K562 (cell line): Measurements from ENCODE around the gene SUPT5H. TPM values are rescaled to one million over a fixed set of nuclear protein-coding genes. Genes with fewer than 3 reads are reported as not detected.

ENCODE experiments used
- BMI1 ChIP-seq: fragments of 150-350 bp; IDR thresholded peaks from 2 replicates; pipeline ENCODE4 v1.6.1; 2014; ENCODE audit warnings: low read length
- CBX1 ChIP-seq: sonication (generic); IDR thresholded peaks from 2 replicates; pipeline ENCODE4 v1.6.1; 2016; ENCODE audit warnings: antibody characterized with exemption, low read depth, mild to moderate bottlenecking
- CBX2 ChIP-seq: fragments of 200-600 bp; sonication (generic); IDR thresholded peaks from one replicate; pipeline ENCODE4 v1.6.1; 2012; ENCODE audit warnings: mild to moderate bottlenecking, low read length, inconsistent platforms; ENCODE audit not compliant: insufficient read depth, poor library complexity, severe bottlenecking
- DPF2 ChIP-seq: fragments of 450-650 bp; IDR thresholded peaks from 2 replicates; pipeline ENCODE4 v1.6.1; 2016
- EGR1 ChIP-seq: fragments of 450-650 bp; conservative IDR thresholded peaks from 2 replicates; pipeline ENCODE4 v1.6.1; 2017; ENCODE audit warnings: mild to moderate bottlenecking
- EHMT2 ChIP-seq: fragments of 450-650 bp; IDR thresholded peaks from 2 replicates; pipeline ENCODE4 v1.6.1; 2018; ENCODE audit warnings: antibody characterized with exemption
- ELF2 ChIP-seq: fragments of 250-450 bp; sonication (Bioruptor Pico); IDR thresholded peaks from 2 replicates; pipeline ENCODE4 v1.5.0; 2021; ENCODE audit warnings: mild to moderate bottlenecking
- GTF2F1 ChIP-seq: IDR thresholded peaks from 2 replicates; pipeline ENCODE4 v1.6.1; 2011; ENCODE audit warnings: low read depth, low read length, improper control_type of control experiment
- NUFIP1 ChIP-seq: fragments of 450-650 bp; IDR thresholded peaks from 2 replicates; pipeline ENCODE4 v1.6.1; 2018; ENCODE audit not compliant: partially characterized antibody
- PHB2 ChIP-seq: fragments of 450-650 bp; IDR thresholded peaks from 2 replicates; pipeline ENCODE4 v1.6.1; 2017; ENCODE audit warnings: low read depth
- POLR2G ChIP-seq: fragments of 200-400 bp; formaldehyde crosslinking; IDR thresholded peaks from 2 replicates; pipeline ENCODE4 v1.6.1; 2017; ENCODE audit warnings: low read depth, mild to moderate bottlenecking, antibody characterized with exemption, low read length, moderate library complexity
- POLR2H ChIP-seq: IDR thresholded peaks from 2 replicates; pipeline ENCODE4 v1.6.1; 2016; ENCODE audit warnings: missing genetic modification characterization, low read depth, mild to moderate bottlenecking, control low read depth, missing compliant biosample characterization, moderate library complexity
- SMAD2 ChIP-seq: fragments of 150-350 bp; IDR thresholded peaks from 2 replicates; pipeline ENCODE4 v1.6.1; 2014; ENCODE audit warnings: low read depth, mild to moderate bottlenecking, low read length
- TAF1 ChIP-seq: IDR thresholded peaks from 2 replicates; pipeline ENCODE4 v1.6.1; 2011; ENCODE audit warnings: mild to moderate bottlenecking, low read length, moderate library complexity; ENCODE audit not compliant: insufficient read depth, control insufficient read depth, severe bottlenecking; ENCODE audit errors: extremely low read depth
- TEAD4 ChIP-seq, 2 experiments: sonication (generic) in 1 of 2; formaldehyde crosslinking in 1 of 2; IDR thresholded peaks; 2 replicates each; pipeline versions ENCODE4 v1.6.1 to v1.8.0; 2012 to 2022; ENCODE audit warnings: borderline replicate concordance in 1 of 2, inconsistent platforms in 1 of 2, low read length in 1 of 2, mild to moderate bottlenecking in 1 of 2, missing genetic modification reagents in 1 of 2
- ZNF644 ChIP-seq: fragments of 200-800 bp; sonication (Bioruptor generic); IDR thresholded peaks from 2 replicates; pipeline ENCODE4 v1.6.1; 2016; ENCODE audit warnings: low read depth, missing genetic modification characterization, missing compliant biosample characterization
- polyA plus RNA-seq, 8 experiments: library from polyadenylated mRNA; depleted of rRNA in 4 of 8; stranded (reverse) in 5 of 8; unstranded in 3 of 8; fragments of >200 nt; fragmentation: Nextera tagmentation in 2 of 8; fragmentation: Illumina TruSeq in 1 of 8; extraction: Ambion mirVana in 2 of 8; extraction: Trizol in 1 of 8; gene quantifications; 2 replicates each; pipeline versions ENCODE4 v1.2.1 to v1.2.3, GENCODE V29; 2011 to 2014; ENCODE audit warnings: inconsistent platforms in 1 of 8, missing spikeins in 1 of 8
- total RNA-seq, 7 experiments: library from RNA; depleted of rRNA in 6 of 7; stranded (reverse); fragments of >200 nt in 6 of 7; fragmentation: Illumina TruSeq in 2 of 7; extraction: Trizol in 2 of 7; gene quantifications; 2 replicates each; pipeline versions ENCODE4 v1.2.1 to v1.2.3, GENCODE V29; 2011 to 2021; ENCODE audit warnings: low replicate concordance in 1 of 7
- TF ChIP-seq, protein P1 (sequence below): fragments of 450-650 bp; formaldehyde crosslinking; IDR thresholded peaks from 2 replicates; pipeline ENCODE4 v1.4.0; 2020; ENCODE audit warnings: mild to moderate bottlenecking, mixed read lengths
- TF ChIP-seq, protein P2 (sequence below), 3 experiments: fragments of 200-800 bp in 1 of 3; fragments of 250-450 bp in 1 of 3; fragments of 450-650 bp in 1 of 3; sonication (Bioruptor Pico) in 1 of 3; sonication (Bioruptor generic) in 1 of 3; formaldehyde crosslinking in 1 of 3; IDR thresholded peaks; 2 replicates each; pipeline versions ENCODE4 v1.6.1 to v1.8.0; 2016 to 2022; ENCODE audit warnings: mild to moderate bottlenecking in 2 of 3, missing genetic modification characterization in 2 of 3, missing compliant biosample characterization in 1 of 3, moderate library complexity in 1 of 3

The SUPT5H gene
- total and polyA plus RNA-seq, 9 of the 15 experiments (the other 6 are each of a cell fraction or from before 2014, with no cell fraction given): 13.3 to 85.9 (median 35.9) TPM

DNA sequence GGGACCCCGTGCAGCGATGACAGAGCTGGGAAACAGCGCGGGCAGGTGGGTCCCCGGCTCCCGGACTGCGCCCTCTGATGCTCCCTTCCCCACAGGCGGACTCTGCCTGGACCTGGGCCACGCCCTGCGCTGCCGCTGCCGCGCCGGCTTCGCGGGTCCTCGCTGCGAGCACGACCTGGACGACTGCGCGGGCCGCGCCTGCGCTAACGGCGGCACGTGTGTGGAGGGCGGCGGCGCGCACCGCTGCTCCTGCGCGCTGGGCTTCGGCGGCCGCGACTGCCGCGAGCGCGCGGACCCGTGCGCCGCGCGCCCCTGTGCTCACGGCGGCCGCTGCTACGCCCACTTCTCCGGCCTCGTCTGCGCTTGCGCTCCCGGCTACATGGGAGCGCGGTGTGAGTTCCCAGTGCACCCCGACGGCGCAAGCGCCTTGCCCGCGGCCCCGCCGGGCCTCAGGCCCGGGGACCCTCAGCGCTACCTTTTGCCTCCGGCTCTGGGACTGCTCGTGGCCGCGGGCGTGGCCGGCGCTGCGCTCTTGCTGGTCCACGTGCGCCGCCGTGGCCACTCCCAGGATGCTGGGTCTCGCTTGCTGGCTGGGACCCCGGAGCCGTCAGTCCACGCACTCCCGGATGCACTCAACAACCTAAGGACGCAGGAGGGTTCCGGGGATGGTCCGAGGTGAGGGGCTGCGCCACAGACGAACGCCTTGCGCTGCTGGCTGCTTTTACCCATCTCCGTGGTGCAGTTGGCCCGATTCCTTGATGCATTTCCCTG lies 61.7 kb downstream of the SUPT5H start (continued):
- TF ChIP-seq GTF2F1 (no peak), BMI1 (no peak), NUFIP1 (no peak), ELF2 (no peak), EGR1 (0 out of 2 replicates have a peak, but pooled peaks have one; percentile 30), TEAD4 (IDR thresholded peaks at IDR 0.05; ENCODE audit: low read length) (no peak; the same call in 1 of the 2 replicates), TEAD4 (CRISPR knock-in tag; IDR thresholded peaks at IDR 0.05; ENCODE audit: borderline replicate concordance) (peak; percentile 79; the same call in 1 of the 2 replicates), POLR2H (tag) (no peak), TAF1 (no peak), CBX2 (no peak), DPF2 (no peak), SMAD2 (no peak), PHB2 (no peak), CBX1 (peak; percentile 73; the same call in 1 of the 2 replicates), ZNF644 (tag) (0 out of 2 replicates have a peak, but pooled peaks have one; percentile 73), POLR2G (peak; percentile 78), EHMT2 (no peak)
- TF ChIP-seq, protein P1, sequence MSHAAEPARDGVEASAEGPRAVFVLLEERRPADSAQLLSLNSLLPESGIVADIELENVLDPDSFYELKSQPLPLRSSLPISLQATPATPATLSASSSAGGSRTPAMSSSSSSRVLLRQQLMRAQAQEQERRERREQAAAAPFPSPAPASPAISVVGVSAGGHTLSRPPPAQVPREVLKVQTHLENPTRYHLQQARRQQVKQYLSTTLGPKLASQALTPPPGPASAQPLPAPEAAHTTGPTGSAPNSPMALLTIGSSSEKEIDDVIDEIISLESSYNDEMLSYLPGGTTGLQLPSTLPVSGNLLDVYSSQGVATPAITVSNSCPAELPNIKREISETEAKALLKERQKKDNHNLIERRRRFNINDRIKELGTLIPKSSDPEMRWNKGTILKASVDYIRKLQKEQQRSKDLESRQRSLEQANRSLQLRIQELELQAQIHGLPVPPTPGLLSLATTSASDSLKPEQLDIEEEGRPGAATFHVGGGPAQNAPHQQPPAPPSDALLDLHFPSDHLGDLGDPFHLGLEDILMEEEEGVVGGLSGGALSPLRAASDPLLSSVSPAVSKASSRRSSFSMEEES (CRISPR knock-in tag): no peak
- TF ChIP-seq, protein P2, sequence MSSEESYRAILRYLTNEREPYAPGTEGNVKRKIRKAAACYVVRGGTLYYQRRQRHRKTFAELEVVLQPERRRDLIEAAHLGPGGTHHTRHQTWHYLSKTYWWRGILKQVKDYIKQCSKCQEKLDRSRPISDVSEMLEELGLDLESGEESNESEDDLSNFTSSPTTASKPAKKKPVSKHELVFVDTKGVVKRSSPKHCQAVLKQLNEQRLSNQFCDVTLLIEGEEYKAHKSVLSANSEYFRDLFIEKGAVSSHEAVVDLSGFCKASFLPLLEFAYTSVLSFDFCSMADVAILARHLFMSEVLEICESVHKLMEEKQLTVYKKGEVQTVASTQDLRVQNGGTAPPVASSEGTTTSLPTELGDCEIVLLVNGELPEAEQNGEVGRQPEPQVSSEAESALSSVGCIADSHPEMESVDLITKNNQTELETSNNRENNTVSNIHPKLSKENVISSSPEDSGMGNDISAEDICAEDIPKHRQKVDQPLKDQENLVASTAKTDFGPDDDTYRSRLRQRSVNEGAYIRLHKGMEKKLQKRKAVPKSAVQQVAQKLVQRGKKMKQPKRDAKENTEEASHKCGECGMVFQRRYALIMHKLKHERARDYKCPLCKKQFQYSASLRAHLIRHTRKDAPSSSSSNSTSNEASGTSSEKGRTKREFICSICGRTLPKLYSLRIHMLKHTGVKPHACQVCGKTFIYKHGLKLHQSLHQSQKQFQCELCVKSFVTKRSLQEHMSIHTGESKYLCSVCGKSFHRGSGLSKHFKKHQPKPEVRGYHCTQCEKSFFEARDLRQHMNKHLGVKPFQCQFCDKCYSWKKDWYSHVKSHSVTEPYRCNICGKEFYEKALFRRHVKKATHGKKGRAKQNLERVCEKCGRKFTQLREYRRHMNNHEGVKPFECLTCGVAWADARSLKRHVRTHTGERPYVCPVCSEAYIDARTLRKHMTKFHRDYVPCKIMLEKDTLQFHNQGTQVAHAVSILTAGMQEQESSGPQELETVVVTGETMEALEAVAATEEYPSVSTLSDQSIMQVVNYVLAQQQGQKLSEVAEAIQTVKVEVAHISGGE (CRISPR knock-in tag; IDR thresholded peaks at IDR 0.05): peak in 1 of 3 experiments; percentile 73; a peak in 2 of 6 replicates
